Measurements from ENCODE around the gene SLC35E2B.

DNA sequence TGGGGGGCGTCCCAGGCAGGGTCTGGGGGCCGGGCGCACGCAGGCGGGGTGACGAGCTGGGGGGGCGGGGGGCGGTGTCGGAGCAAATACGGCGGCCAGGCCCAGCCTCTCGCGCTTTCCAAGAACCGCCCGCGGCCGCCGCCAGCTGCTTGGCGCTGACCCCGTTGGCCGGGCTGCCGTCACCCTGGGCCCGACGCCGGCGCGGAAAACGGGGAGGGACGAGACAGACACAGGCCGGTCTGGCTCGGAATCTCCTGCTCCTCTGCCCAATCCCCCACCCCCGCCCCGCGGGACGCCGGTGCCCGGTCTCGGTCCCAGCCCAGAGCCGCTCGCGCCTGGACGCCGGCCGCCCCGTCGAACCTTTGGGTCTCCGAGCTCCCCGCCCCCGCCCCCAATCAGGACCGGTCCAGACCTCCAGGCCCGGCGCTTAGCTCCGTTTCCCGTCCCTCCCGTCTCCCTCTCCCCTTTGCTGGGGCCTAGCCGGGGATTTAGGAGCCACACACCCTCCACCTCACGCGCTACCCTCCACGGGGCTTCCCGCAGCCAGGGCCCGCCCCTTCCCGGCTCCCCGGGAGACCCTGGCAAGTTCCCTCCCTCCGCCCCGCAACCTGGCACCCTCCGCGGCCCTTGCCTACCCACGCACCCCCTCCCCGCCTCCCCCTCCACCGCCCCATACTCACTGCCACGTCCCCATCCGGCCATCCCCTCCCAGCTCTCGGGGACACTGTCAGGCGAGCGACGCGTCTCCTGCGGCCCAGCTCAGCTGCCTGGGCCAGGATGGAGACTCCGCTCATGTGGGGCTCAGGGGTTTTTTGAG is 61.4 kb downstream of the SLC35E2B start:
- TF ChIP-seq, protein P1, sequence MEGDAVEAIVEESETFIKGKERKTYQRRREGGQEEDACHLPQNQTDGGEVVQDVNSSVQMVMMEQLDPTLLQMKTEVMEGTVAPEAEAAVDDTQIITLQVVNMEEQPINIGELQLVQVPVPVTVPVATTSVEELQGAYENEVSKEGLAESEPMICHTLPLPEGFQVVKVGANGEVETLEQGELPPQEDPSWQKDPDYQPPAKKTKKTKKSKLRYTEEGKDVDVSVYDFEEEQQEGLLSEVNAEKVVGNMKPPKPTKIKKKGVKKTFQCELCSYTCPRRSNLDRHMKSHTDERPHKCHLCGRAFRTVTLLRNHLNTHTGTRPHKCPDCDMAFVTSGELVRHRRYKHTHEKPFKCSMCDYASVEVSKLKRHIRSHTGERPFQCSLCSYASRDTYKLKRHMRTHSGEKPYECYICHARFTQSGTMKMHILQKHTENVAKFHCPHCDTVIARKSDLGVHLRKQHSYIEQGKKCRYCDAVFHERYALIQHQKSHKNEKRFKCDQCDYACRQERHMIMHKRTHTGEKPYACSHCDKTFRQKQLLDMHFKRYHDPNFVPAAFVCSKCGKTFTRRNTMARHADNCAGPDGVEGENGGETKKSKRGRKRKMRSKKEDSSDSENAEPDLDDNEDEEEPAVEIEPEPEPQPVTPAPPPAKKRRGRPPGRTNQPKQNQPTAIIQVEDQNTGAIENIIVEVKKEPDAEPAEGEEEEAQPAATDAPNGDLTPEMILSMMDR (IDR thresholded peaks at IDR 0.05; ENCODE audit: insufficient read depth, low read length) = no peak
- TF ChIP-seq, protein P2, sequence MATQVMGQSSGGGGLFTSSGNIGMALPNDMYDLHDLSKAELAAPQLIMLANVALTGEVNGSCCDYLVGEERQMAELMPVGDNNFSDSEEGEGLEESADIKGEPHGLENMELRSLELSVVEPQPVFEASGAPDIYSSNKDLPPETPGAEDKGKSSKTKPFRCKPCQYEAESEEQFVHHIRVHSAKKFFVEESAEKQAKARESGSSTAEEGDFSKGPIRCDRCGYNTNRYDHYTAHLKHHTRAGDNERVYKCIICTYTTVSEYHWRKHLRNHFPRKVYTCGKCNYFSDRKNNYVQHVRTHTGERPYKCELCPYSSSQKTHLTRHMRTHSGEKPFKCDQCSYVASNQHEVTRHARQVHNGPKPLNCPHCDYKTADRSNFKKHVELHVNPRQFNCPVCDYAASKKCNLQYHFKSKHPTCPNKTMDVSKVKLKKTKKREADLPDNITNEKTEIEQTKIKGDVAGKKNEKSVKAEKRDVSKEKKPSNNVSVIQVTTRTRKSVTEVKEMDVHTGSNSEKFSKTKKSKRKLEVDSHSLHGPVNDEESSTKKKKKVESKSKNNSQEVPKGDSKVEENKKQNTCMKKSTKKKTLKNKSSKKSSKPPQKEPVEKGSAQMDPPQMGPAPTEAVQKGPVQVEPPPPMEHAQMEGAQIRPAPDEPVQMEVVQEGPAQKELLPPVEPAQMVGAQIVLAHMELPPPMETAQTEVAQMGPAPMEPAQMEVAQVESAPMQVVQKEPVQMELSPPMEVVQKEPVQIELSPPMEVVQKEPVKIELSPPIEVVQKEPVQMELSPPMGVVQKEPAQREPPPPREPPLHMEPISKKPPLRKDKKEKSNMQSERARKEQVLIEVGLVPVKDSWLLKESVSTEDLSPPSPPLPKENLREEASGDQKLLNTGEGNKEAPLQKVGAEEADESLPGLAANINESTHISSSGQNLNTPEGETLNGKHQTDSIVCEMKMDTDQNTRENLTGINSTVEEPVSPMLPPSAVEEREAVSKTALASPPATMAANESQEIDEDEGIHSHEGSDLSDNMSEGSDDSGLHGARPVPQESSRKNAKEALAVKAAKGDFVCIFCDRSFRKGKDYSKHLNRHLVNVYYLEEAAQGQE (IDR thresholded peaks at IDR 0.05; ENCODE audit: insufficient replicate concordance, low read depth) = no peak
- TF ChIP-seq GABPA (IDR thresholded peaks at IDR 0.05; ENCODE audit: low read depth) (no peak), POLR2AphosphoS5 (IDR thresholded peaks at IDR 0.05; ENCODE audit: low read depth) (no peak)

Measured in HL-60 (cell line).